ENCODE measurements around the gene FAM83B. TPM values are rescaled to one million over a fixed set of nuclear protein-coding genes. Genes with fewer than 3 reads are reported as not detected.
"Not testable (repeated sequence)": the region's sequence is repeated elsewhere in the genome, so short reads cannot be mapped to it uniquely, and the experiment has no call there.

Gene FAM83B
- total RNA-seq, 1 donor = not detected

GRCh38 chr6:54813892-54814291 lies 32.7 kb upstream of the FAM83B start:
- Histone ChIP-seq H2AFZ (ENCODE audit: low read length) (no peak overlapping the region), H3K4me1 (ENCODE audit: insufficient read depth, low read length) (no peaks in the 10 kb centered on the region)

GRCh38 chr6:54817236-54817635 lies 29.3 kb upstream of the FAM83B start:
- Histone ChIP-seq H3K27me3 (ENCODE audit: insufficient read depth, low read length) (no peaks in the 10 kb centered on the region), H2AFZ (ENCODE audit: low read length) (no peak overlapping the region), H3K9me3 (ENCODE audit: low read depth, low read length) (no peaks in the 10 kb centered on the region), H3K36me3 (ENCODE audit: insufficient read depth, low read length) (no peaks in the 10 kb centered on the region), H3K79me2 (ENCODE audit: insufficient read depth, low read length) (no peaks in the 10 kb centered on the region), H3K27ac (ENCODE audit: low read depth, low read length) (no peak overlapping the region), H3K4me2 (ENCODE audit: insufficient read depth, low read length) (no peak overlapping the region), H3K4me1 (ENCODE audit: insufficient read depth, low read length) (no peaks in the 10 kb centered on the region), H3K4me3 (ENCODE audit: insufficient read depth, low read length) (no peak overlapping the region), H4K20me1 (ENCODE audit: insufficient read depth, low read length) (no peaks in the 10 kb centered on the region)
- TF ChIP-seq CTCF (IDR thresholded peaks at IDR 0.05; ENCODE audit: extremely low read depth, low read depth, low read length) = no peak
- no peak for DNase-seq (ENCODE audit: insufficient read length, low spot score, missing footprints)

More at GRCh38 chr6:54813892-54814291, 32.7 kb upstream of the FAM83B start:
- DNase-seq (ENCODE audit: insufficient read length, low spot score, missing footprints) = no peak
- Histone ChIP-seq H3K36me3 (ENCODE audit: insufficient read depth, low read length) (no peaks in the 10 kb centered on the region), H3K4me2 (ENCODE audit: insufficient read depth, low read length) (no peak overlapping the region), H3K27me3 (ENCODE audit: insufficient read depth, low read length) (no peaks in the 10 kb centered on the region), H3K79me2 (ENCODE audit: insufficient read depth, low read length) (no peaks in the 10 kb centered on the region), H3K27ac (ENCODE audit: low read depth, low read length) (no peak overlapping the region), H3K4me3 (ENCODE audit: insufficient read depth, low read length) (no peak overlapping the region), H4K20me1 (ENCODE audit: insufficient read depth, low read length) (no peaks in the 10 kb centered on the region), H3K9me3 (ENCODE audit: low read depth, low read length) (no peaks in the 10 kb centered on the region)
- TF ChIP-seq CTCF (IDR thresholded peaks at IDR 0.05; ENCODE audit: extremely low read depth, low read depth, low read length) = no peak

GRCh38 chr6:54817834-54818233 lies 28.7 kb upstream of the FAM83B start:
- Histone ChIP-seq H3K27ac (ENCODE audit: low read depth, low read length) (no peak overlapping the region), H3K4me2 (ENCODE audit: insufficient read depth, low read length) (no peak overlapping the region), H3K4me3 (ENCODE audit: insufficient read depth, low read length) (no peak overlapping the region), H3K79me2 (ENCODE audit: insufficient read depth, low read length) (no peaks in the 10 kb centered on the region), H4K20me1 (ENCODE audit: insufficient read depth, low read length) (no peaks in the 10 kb centered on the region), H2AFZ (ENCODE audit: low read length) (no peak overlapping the region), H3K9me3 (ENCODE audit: low read depth, low read length) (no peaks in the 10 kb centered on the region), H3K36me3 (ENCODE audit: insufficient read depth, low read length) (no peaks in the 10 kb centered on the region), H3K27me3 (ENCODE audit: insufficient read depth, low read length) (no peaks in the 10 kb centered on the region), H3K4me1 (ENCODE audit: insufficient read depth, low read length) (no peaks in the 10 kb centered on the region)
- TF ChIP-seq CTCF (IDR thresholded peaks at IDR 0.05; ENCODE audit: extremely low read depth, low read depth, low read length) = no peak
- DNase-seq (ENCODE audit: insufficient read length, low spot score, missing footprints) = no peak

- not testable (repeated sequence) for H3K27ac ChIP-seq (ENCODE audit: low read depth, low read length); H4K20me1 ChIP-seq (ENCODE audit: insufficient read depth, low read length); H3K9me3 ChIP-seq (ENCODE audit: low read depth, low read length); H3K36me3 ChIP-seq (ENCODE audit: insufficient read depth, low read length); H3K79me2 ChIP-seq (ENCODE audit: insufficient read depth, low read length); H3K4me1 ChIP-seq (ENCODE audit: insufficient read depth, low read length); H3K27me3 ChIP-seq (ENCODE audit: insufficient read depth, low read length); DNase-seq (ENCODE audit: insufficient read length, low spot score, missing footprints); H2AFZ ChIP-seq (ENCODE audit: low read length); H3K4me3 ChIP-seq (ENCODE audit: insufficient read depth, low read length); H3K4me2 ChIP-seq (ENCODE audit: insufficient read depth, low read length)
Observed at GRCh38 chr6:54824225-54824624, 22.3 kb upstream of the FAM83B start.

Measured in osteoblast (primary cell).